Fibroblast of mammary gland (primary cell): ENCODE measurements around the gene PPM1A.
"Not testable (repeated sequence)": the region's sequence is repeated elsewhere in the genome, so short reads cannot be mapped to it uniquely, and the experiment has no call there.

Source experiments
- DNase-seq: peaks from one replicate; pipeline ENCODE4 v3.0.0-alpha.2; 2010; ENCODE audit warnings: low read depth
- H3K4me3 ChIP-seq: 2 replicates; pipeline ENCODE4 v1.5.1; 2011; ENCODE audit warnings: low read depth, mild to moderate bottlenecking, low read length, moderate library complexity; ENCODE audit not compliant: control insufficient read depth
- CTCF ChIP-seq: conservative IDR thresholded peaks from 2 replicates; pipeline ENCODE4 v1.5.1; 2011; ENCODE audit warnings: low read depth, low read length, inconsistent platforms; ENCODE audit not compliant: control insufficient read depth, insufficient read depth

PPM1A gene

GRCh38 chr14:60309867-60310552 lies 61.0 kb downstream of the PPM1A start:
- no peak for TF ChIP-seq CTCF
- no peak overlapping the region for H3K4me3 ChIP-seq
- no peak for DNase-seq

- no peak for TF ChIP-seq CTCF
- DNase-seq = peak; percentile 82
- no peak overlapping the region for H3K4me3 ChIP-seq
Measured at GRCh38 chr14:60311417-60311816, 62.4 kb downstream of the PPM1A start.

- no peak overlapping the region for H3K4me3 ChIP-seq
- DNase-seq = no peak
- TF ChIP-seq CTCF = no peak
Measured at GRCh38 chr14:60313093-60313492, 64.1 kb downstream of the PPM1A start.

- no peak for TF ChIP-seq CTCF
Measured at GRCh38 chr14:60315196-60315990, 66.4 kb downstream of the PPM1A start.

GRCh38 chr14:60317609-60318008 lies 68.6 kb downstream of the PPM1A start:
- no peak for DNase-seq
- no peak for TF ChIP-seq CTCF
- H3K4me3 ChIP-seq = no peak overlapping the region

More at GRCh38 chr14:60315196-60315990, 66.4 kb downstream of the PPM1A start:
- H3K4me3 ChIP-seq = no peak overlapping the region
- no peak for DNase-seq

- H3K4me3 ChIP-seq, DNase-seq: not testable (repeated sequence)
Measured at GRCh38 chr14:60320860-60321259, 71.8 kb downstream of the PPM1A start.

GRCh38 chr14:60323199-60323896 lies 74.3 kb downstream of the PPM1A start:
- TF ChIP-seq CTCF = no peak
- DNase-seq = no peak

More at GRCh38 chr14:60323199-60323896, 74.3 kb downstream of the PPM1A start:
- no peak overlapping the region for H3K4me3 ChIP-seq
